Measurements from ENCODE around the gene ARHGEF10L. TPM values are rescaled to one million over a fixed set of nuclear protein-coding genes. Genes with fewer than 3 reads are reported as not detected.

ARHGEF10L gene
- polyA plus RNA-seq, 2 donors = 39.1 to 64.4 TPM

- Histone ChIP-seq H3K27me3 (ENCODE audit: control insufficient read depth in 1 of 2, insufficient read depth in 2 of 2, low read length in 2 of 2) (no peaks in the 10 kb centered on the region), H3K4me3 (ENCODE audit: low read depth in 1 of 2, low read length in 2 of 2) (peak overlapping the region; percentile 73 to 78), H3K4me1 (ENCODE audit: control insufficient read depth in 2 of 2, insufficient read depth in 2 of 2, low read length in 1 of 2) (peaks cover 2 to 9% of the 10 kb centered on the region in 2 donors), H3K9me3 (ENCODE audit: control insufficient read depth in 2 of 2, insufficient read depth in 1 of 2, low read depth in 1 of 2, low read length in 1 of 2) (no peaks in the 10 kb centered on the region), H3K36me3 (ENCODE audit: control insufficient read depth in 2 of 2, insufficient read depth in 2 of 2, low read length in 1 of 2) (no peaks in the 10 kb centered on the region), H3K27ac (ENCODE audit: low read depth in 2 of 2, low read length in 1 of 2) (peak overlapping the region; percentile 87 to 90)
- WGBS, 2 donors = 45 to 55% methylated on average over 13 of the region's 13 CpGs
These were observed 18.8 kb upstream of the ARHGEF10L start for GRCh38 chr1:17520473-17521319.

- 45 to 51% methylated on average over 19 of the region's 19 CpGs for WGBS, 2 donors
- Histone ChIP-seq H3K9me3 (ENCODE audit: control insufficient read depth in 2 of 2, insufficient read depth in 1 of 2, low read depth in 1 of 2, low read length in 1 of 2) (no peaks in the 10 kb centered on the region), H3K4me3 (ENCODE audit: low read depth in 1 of 2, low read length in 2 of 2) (peak overlapping the region; percentile 34 to 73), H3K4me1 (ENCODE audit: control insufficient read depth in 2 of 2, insufficient read depth in 2 of 2, low read length in 1 of 2) (peaks cover 3 to 11% of the 10 kb centered on the region in 2 donors), H3K27ac (ENCODE audit: low read depth in 2 of 2, low read length in 1 of 2) (peak overlapping the region; percentile 60 to 90), H3K36me3 (ENCODE audit: control insufficient read depth in 2 of 2, insufficient read depth in 2 of 2, low read length in 1 of 2) (no peaks in the 10 kb centered on the region), H3K27me3 (ENCODE audit: control insufficient read depth in 1 of 2, insufficient read depth in 2 of 2, low read length in 2 of 2) (no peaks in the 10 kb centered on the region)
These were observed 17.4 kb upstream of the ARHGEF10L start for GRCh38 chr1:17521946-17522612.

- Histone ChIP-seq H3K4me1 (ENCODE audit: control insufficient read depth in 2 of 2, insufficient read depth in 2 of 2, low read length in 1 of 2) (peaks cover 5 to 11% of the 10 kb centered on the region in 2 donors), H3K4me3 (ENCODE audit: low read depth in 1 of 2, low read length in 2 of 2) (no peak overlapping the region), H3K27ac (ENCODE audit: low read depth in 2 of 2, low read length in 1 of 2) (peak overlapping the region; percentile 45 to 90), H3K36me3 (ENCODE audit: control insufficient read depth in 2 of 2, insufficient read depth in 2 of 2, low read length in 1 of 2) (no peaks in the 10 kb centered on the region), H3K27me3 (ENCODE audit: control insufficient read depth in 1 of 2, insufficient read depth in 2 of 2, low read length in 2 of 2) (no peaks in the 10 kb centered on the region), H3K9me3 (ENCODE audit: control insufficient read depth in 2 of 2, insufficient read depth in 1 of 2, low read depth in 1 of 2, low read length in 1 of 2) (no peaks in the 10 kb centered on the region)
- 79 to 92% methylated on average over 7 of the region's 7 CpGs for WGBS, 2 donors
These were observed 16.0 kb upstream of the ARHGEF10L start for GRCh38 chr1:17523321-17524041.

- Histone ChIP-seq H3K27ac (ENCODE audit: low read depth in 2 of 2, low read length in 1 of 2) (peak overlapping the region; percentile 65 to 86), H3K4me3 (ENCODE audit: low read depth in 1 of 2, low read length in 2 of 2) (peak overlapping the region in 1 of 2 donors; percentile 12), H3K4me1 (ENCODE audit: control insufficient read depth in 2 of 2, insufficient read depth in 2 of 2, low read length in 1 of 2) (peaks cover 8 to 16% of the 10 kb centered on the region in 2 donors), H3K36me3 (ENCODE audit: control insufficient read depth in 2 of 2, insufficient read depth in 2 of 2, low read length in 1 of 2) (no peaks in the 10 kb centered on the region), H3K27me3 (ENCODE audit: control insufficient read depth in 1 of 2, insufficient read depth in 2 of 2, low read length in 2 of 2) (no peaks in the 10 kb centered on the region), H3K9me3 (ENCODE audit: control insufficient read depth in 2 of 2, insufficient read depth in 1 of 2, low read depth in 1 of 2, low read length in 1 of 2) (peaks cover 0 to 4% of the 10 kb centered on the region in 2 donors)
- WGBS, 2 donors = 81 to 83% methylated on average over 2 of the region's 2 CpGs
These were observed 14.9 kb upstream of the ARHGEF10L start for GRCh38 chr1:17524645-17525044.

- H3K4me3 ChIP-seq (ENCODE audit: low read depth in 1 of 2, low read length in 2 of 2) = no peak overlapping the region
- WGBS, 2 donors = 43 to 53% methylated on average over 4 of the region's 4 CpGs
- no peaks in the 10 kb centered on the region for H3K27me3 ChIP-seq (ENCODE audit: control insufficient read depth in 1 of 2, insufficient read depth in 2 of 2, low read length in 2 of 2)
- peaks cover 0 to 4% of the 10 kb centered on the region in 2 donors for H3K9me3 ChIP-seq (ENCODE audit: control insufficient read depth in 2 of 2, insufficient read depth in 1 of 2, low read depth in 1 of 2, low read length in 1 of 2)
- H3K4me1 ChIP-seq (ENCODE audit: control insufficient read depth in 2 of 2, insufficient read depth in 2 of 2, low read length in 1 of 2) = peaks cover 8 to 19% of the 10 kb centered on the region in 2 donors
- peak overlapping the region; percentile 86 to 95 for H3K27ac ChIP-seq (ENCODE audit: low read depth in 2 of 2, low read length in 1 of 2)
- H3K36me3 ChIP-seq (ENCODE audit: control insufficient read depth in 2 of 2, insufficient read depth in 2 of 2, low read length in 1 of 2) = no peaks in the 10 kb centered on the region
These were observed 13.4 kb upstream of the ARHGEF10L start for GRCh38 chr1:17525996-17526686.

- peak overlapping the region; percentile 11 to 28 for H3K4me3 ChIP-seq (ENCODE audit: low read depth in 1 of 2, low read length in 2 of 2)
- H3K4me1 ChIP-seq (ENCODE audit: control insufficient read depth in 2 of 2, insufficient read depth in 2 of 2, low read length in 1 of 2) = peaks cover 8 to 24% of the 10 kb centered on the region in 2 donors
- H3K9me3 ChIP-seq (ENCODE audit: control insufficient read depth in 2 of 2, insufficient read depth in 1 of 2, low read depth in 1 of 2, low read length in 1 of 2) = peaks cover 0 to 4% of the 10 kb centered on the region in 2 donors
- H3K36me3 ChIP-seq (ENCODE audit: control insufficient read depth in 2 of 2, insufficient read depth in 2 of 2, low read length in 1 of 2) = no peaks in the 10 kb centered on the region
- no peaks in the 10 kb centered on the region for H3K27me3 ChIP-seq (ENCODE audit: control insufficient read depth in 1 of 2, insufficient read depth in 2 of 2, low read length in 2 of 2)
- 22 to 44% methylated on average over 14 of the region's 14 CpGs for WGBS, 2 donors
- peak overlapping the region; percentile 86 to 95 for H3K27ac ChIP-seq (ENCODE audit: low read depth in 2 of 2, low read length in 1 of 2)
These were observed 12.2 kb upstream of the ARHGEF10L start for GRCh38 chr1:17527036-17527914.

GRCh38 chr1:17529381-17529780, 10.1 kb upstream of the ARHGEF10L start:
- H3K36me3 ChIP-seq (ENCODE audit: control insufficient read depth in 2 of 2, insufficient read depth in 2 of 2, low read length in 1 of 2) = peaks cover 0 to 2% of the 10 kb centered on the region in 2 donors
- H3K4me1 ChIP-seq (ENCODE audit: control insufficient read depth in 2 of 2, insufficient read depth in 2 of 2, low read length in 1 of 2) = peaks cover 8 to 24% of the 10 kb centered on the region in 2 donors
- no peak overlapping the region for H3K4me3 ChIP-seq (ENCODE audit: low read depth in 1 of 2, low read length in 2 of 2)
- H3K27me3 ChIP-seq (ENCODE audit: control insufficient read depth in 1 of 2, insufficient read depth in 2 of 2, low read length in 2 of 2) = no peaks in the 10 kb centered on the region
- peaks cover 0 to 4% of the 10 kb centered on the region in 2 donors for H3K9me3 ChIP-seq (ENCODE audit: control insufficient read depth in 2 of 2, insufficient read depth in 1 of 2, low read depth in 1 of 2, low read length in 1 of 2)
- H3K27ac ChIP-seq (ENCODE audit: low read depth in 2 of 2, low read length in 1 of 2) = peak overlapping the region; percentile 71 to 92

- 65 to 67% methylated on average over 4 of the region's 4 CpGs for WGBS, 2 donors
- H3K36me3 ChIP-seq (ENCODE audit: control insufficient read depth in 2 of 2, insufficient read depth in 2 of 2, low read length in 1 of 2) = peaks cover 0 to 4% of the 10 kb centered on the region in 2 donors
- H3K4me1 ChIP-seq (ENCODE audit: control insufficient read depth in 2 of 2, insufficient read depth in 2 of 2, low read length in 1 of 2) = peaks cover 10 to 22% of the 10 kb centered on the region in 2 donors
- H3K27ac ChIP-seq (ENCODE audit: low read depth in 2 of 2, low read length in 1 of 2) = peak overlapping the region; percentile 82 to 84
- H3K27me3 ChIP-seq (ENCODE audit: control insufficient read depth in 1 of 2, insufficient read depth in 2 of 2, low read length in 2 of 2) = no peaks in the 10 kb centered on the region
- H3K4me3 ChIP-seq (ENCODE audit: low read depth in 1 of 2, low read length in 2 of 2) = no peak overlapping the region
- peaks cover 0 to 4% of the 10 kb centered on the region in 2 donors for H3K9me3 ChIP-seq (ENCODE audit: control insufficient read depth in 2 of 2, insufficient read depth in 1 of 2, low read depth in 1 of 2, low read length in 1 of 2)
These were observed 8.2 kb upstream of the ARHGEF10L start for GRCh38 chr1:17531343-17531681.

All from esophagus (tissue), 2 donors.